ENCODE results near the gene CPB1. TPM values are rescaled to one million over a fixed set of nuclear protein-coding genes. Genes with fewer than 3 reads are reported as not detected.

CPB1 gene
- total RNA-seq: not detected in 2 replicates

GRCh38 chr3:148827585-148827984, at the start of gene CPB1:
CPB1 (plus strand) TSS chr3:148827811; CDS start chr3:148827824, 13 bp downstream.

GRCh38 chr3:148865049-148865448, 37.4 kb downstream of the CPB1 start, which contains the start of gene CPA3:
CPA3 (plus strand) TSS chr3:148865296; CDS start chr3:148865308, 12 bp downstream.

Other genes with a start within 250 kb of the CPB1 start
- 0.37 and 0.55 TPM in 2 replicates for gene AGTR1, start 129.9 kb upstream of the CPB1 start, total RNA-seq
- gene CPA3, start 37.5 kb downstream of the CPB1 start, total RNA-seq: not detected in 2 replicates
- 41.4 and 42.3 TPM in 2 replicates for gene GYG1, start 163.7 kb downstream of the CPB1 start, total RNA-seq